ENCODE data around the gene NPR1.
"Not testable (repeated sequence)": the region's sequence is repeated elsewhere in the genome, so short reads cannot be mapped to it uniquely, and the experiment has no call there.

NPR1 gene

GRCh38 chr1:153651771-153652170 lies 26.7 kb upstream of the NPR1 start:
- no peak for DNase-seq

- DNase-seq, result no peak
Measured at GRCh38 chr1:153652805-153653500, 25.5 kb upstream of the NPR1 start.

- peak; percentile 50 for DNase-seq
Measured at GRCh38 chr1:153655333-153655732, 23.2 kb upstream of the NPR1 start.

- DNase-seq, result peak; percentile 81
Measured at GRCh38 chr1:153658400-153659174, 19.9 kb upstream of the NPR1 start, which contains the start of gene SNAPIN. Gene SNAPIN, plus strand, starts transcription at chr1:153658703. Its CDS starts 41 bp downstream, at chr1:153658744.

GRCh38 chr1:153659175-153659534 lies 19.3 kb upstream of the NPR1 start:
- DNase-seq, result no peak

GRCh38 chr1:153659656-153660055 lies 18.8 kb upstream of the NPR1 start:
- no peak for DNase-seq

- no peak for DNase-seq
Measured at GRCh38 chr1:153661111-153661708, 17.3 kb upstream of the NPR1 start.

- DNase-seq, result no peak
Measured at GRCh38 chr1:153662269-153662668, 16.2 kb upstream of the NPR1 start.

- no peak for DNase-seq
Measured at GRCh38 chr1:153663211-153663610, 15.3 kb upstream of the NPR1 start.

GRCh38 chr1:153667439-153667838 lies 11.0 kb upstream of the NPR1 start:
- no peak for DNase-seq

GRCh38 chr1:153668672-153669071 lies 9.8 kb upstream of the NPR1 start:
- DNase-seq, result not testable (repeated sequence)

- DNase-seq, result no peak
Measured at GRCh38 chr1:153669606-153670005, 8.9 kb upstream of the NPR1 start.

GRCh38 chr1:153670257-153670858 lies 8.1 kb upstream of the NPR1 start:
- no peak for DNase-seq

GRCh38 chr1:153670859-153671627 lies 7.4 kb upstream of the NPR1 start, which contains the start of gene ILF2:
Gene ILF2, minus strand, starts transcription at chr1:153670993. Its CDS starts 71 bp downstream, at chr1:153670922.
- DNase-seq, result peak; percentile 96

- not testable (repeated sequence) for DNase-seq
Measured at GRCh38 chr1:153671628-153672353, 6.7 kb upstream of the NPR1 start.

- DNase-seq, result no peak
Measured at GRCh38 chr1:153673511-153673910, 5.0 kb upstream of the NPR1 start.

GRCh38 chr1:153677718-153678518 lies 570 bp upstream of the NPR1 start:
- DNase-seq, result no peak

GRCh38 chr1:153679337-153680119 lies 1.0 kb downstream of the NPR1 start:
- no peak for DNase-seq

- DNase-seq, result no peak
Measured at GRCh38 chr1:153680120-153680403, 1.6 kb downstream of the NPR1 start.

- no peak for DNase-seq
Measured at GRCh38 chr1:153682730-153683129, 4.2 kb downstream of the NPR1 start.
